GM19025 (cell line): ENCODE results near the gene TMEM131.
"Not testable (repeated sequence)": the region's sequence is repeated elsewhere in the genome, so short reads cannot be mapped to it uniquely, and the experiment has no call there.

Experiments
- ATAC-seq: cut with Tn5 transposase; IDR thresholded peaks from one replicate; pipeline ENCODE4 v1.9.1; 2021; ENCODE audit warnings: mild to moderate bottlenecking, low read depth, moderate library complexity; ENCODE audit not compliant: unreplicated experiment

The TMEM131 gene

GRCh38 chr2:97917668-97918067 lies 78.1 kb downstream of the TMEM131 start:
- ATAC-seq: not testable (repeated sequence)

- no peak for ATAC-seq
These were observed 81.0 kb downstream of the TMEM131 start for GRCh38 chr2:97914691-97915213.

GRCh38 chr2:97913846-97914245 lies 81.9 kb downstream of the TMEM131 start:
- no peak for ATAC-seq

- no peak for ATAC-seq
These were observed 83.7 kb downstream of the TMEM131 start for GRCh38 chr2:97911922-97912575.

DNA sequence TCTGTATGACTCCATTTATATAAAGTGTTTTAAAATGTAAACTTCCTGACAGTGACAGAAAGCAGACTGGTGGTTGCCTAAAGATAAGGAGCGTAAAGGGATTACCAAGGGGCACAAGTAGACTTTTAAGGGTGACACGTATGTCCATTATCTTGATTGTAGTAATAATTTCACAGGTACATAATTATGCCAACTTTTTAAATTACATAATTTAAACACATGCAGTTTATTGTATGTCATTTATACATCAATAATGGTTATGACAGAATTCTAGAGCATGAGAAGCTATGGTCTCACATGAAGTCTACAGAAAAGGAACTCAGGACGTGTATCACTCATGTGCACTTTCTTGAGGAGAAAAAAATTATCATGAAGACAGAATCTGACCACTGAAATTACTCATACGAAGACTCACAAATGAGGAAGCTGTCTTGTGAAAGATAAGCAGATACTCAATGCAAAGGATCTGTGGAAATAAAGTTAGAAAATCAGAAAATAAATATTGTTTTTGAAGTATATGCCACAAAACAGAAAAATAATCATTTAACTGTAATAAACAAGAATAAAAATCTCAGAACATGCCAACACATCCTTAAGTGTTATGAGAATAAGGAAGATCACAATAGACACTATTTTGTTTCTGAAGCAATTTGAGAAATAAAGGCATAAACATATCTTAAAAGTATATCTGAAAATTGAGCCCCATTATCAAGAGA lies 84.4 kb downstream of the TMEM131 start:
- ATAC-seq: peak; percentile 57

GRCh38 chr2:97910403-97911205 lies 85.1 kb downstream of the TMEM131 start:
- ATAC-seq: no peak

DNA sequence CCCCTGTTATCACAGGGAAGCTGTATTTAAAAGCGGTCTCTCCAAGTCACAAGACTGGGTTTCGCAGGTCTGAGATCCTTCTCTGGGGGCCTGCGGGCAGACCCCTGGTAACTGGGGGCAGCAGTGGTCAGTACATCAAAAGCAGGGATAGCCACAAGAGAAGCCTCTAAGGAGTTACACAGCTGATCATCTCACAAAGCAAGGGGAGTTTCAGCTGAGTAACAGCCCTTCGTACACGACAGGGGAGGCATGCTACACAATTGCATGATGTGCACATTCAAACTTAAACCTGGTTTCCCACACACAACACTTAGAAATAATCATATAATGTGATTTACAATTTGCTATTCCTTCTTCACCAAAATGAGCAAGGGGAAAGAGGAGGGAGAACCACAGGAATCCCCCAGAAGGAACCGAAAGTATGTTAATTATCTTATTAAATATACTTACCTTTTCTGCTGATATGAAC lies 87.5 kb downstream of the TMEM131 start:
- ATAC-seq: no peak

DNA sequence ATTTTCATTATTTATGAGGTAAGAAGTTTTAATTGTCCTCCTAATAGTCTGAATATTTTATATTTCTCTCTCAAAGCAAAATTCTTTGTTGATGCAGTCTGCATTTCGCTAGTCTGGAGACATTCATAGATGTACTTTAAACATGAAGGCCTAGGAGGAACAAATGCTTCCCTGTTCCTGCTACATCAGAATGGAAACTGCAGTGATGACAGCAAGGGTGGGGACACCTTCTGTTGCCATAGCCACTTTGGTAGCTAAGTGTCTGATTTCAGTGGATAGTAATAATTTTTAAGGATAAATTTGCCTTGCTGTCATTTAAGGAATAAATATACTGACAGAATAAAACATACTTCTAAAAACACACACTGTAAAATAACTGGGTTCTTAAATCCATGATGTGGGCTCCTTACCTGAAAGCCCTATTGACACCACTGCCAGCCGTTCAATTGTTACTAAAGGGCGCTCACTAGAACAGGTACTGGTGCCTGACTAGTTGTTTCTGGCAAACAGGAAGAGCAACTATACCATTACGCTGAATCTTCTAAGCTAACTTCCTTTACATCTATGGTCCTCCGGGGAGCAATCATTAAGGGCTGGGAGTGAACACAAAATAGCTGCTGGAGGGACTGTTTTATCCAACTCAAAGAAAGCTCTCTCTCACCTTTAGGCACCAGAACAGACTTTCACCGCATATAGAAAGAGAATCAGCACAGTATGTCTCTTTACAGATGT lies 88.2 kb downstream of the TMEM131 start:
- no peak for ATAC-seq

DNA sequence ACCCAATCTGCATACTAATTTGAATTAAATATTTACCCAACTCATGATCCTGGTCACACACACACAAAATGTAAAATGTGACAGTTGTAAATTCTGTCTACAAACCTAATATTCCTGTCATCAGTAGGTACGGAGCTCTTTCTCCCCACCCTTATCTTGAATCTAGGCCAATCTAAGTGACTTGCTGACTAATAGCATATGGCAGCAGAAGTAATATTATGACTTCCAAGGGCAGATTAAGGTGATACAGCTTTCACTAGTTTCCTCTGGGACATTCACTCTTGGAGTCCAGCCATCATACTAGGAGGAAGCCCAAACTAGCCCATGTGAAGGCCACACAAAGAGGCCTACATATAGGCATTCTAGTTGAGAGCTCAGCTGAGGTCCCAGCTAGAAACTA lies 89.4 kb downstream of the TMEM131 start:
- ATAC-seq: no peak

DNA sequence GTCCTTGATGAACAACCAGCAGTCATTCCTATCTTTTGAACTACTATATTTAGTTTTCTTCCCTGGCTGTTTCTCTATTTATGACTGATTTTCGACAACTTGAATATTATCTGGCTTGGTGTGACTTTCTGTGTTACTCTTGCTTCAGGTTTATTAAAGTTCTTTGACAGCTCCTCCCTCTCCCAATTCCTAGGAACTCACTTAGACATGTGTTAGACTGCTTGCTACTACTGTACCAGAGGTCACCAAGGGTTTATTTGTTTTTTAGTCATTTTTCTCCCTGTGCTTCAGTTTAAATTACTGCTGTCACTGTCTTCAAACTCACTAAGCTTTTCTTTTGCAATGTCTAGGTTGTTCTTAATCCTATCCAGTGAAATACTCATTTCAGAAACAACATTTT lies 90.5 kb downstream of the TMEM131 start:
- ATAC-seq: no peak

- no peak for ATAC-seq
These were observed 93.9 kb downstream of the TMEM131 start for GRCh38 chr2:97901862-97902261.

- ATAC-seq: no peak
These were observed 94.9 kb downstream of the TMEM131 start for GRCh38 chr2:97900806-97901205.

- not testable (repeated sequence) for ATAC-seq
These were observed 102.7 kb downstream of the TMEM131 start for GRCh38 chr2:97893042-97893441.

GRCh38 chr2:97891611-97892010 lies 104.1 kb downstream of the TMEM131 start:
- no peak for ATAC-seq

DNA sequence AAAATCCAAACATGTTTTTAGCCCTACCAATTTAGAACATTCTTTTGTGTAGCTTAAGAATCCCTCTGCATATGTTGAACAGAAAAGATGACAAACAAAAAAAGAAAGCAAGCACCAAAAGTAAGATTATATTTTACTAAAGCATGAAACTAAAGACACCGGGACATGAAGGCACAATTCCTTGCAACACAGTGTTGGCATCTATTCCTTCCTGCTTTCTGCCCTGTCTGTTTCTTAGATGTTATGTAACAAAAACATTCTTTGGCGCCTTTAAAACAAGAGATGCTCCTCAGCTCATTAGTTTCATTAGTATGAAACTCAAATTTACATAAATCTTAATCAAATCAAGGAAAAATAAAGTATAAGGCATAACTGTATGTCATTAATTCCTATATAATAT lies 106.6 kb downstream of the TMEM131 start:
- ATAC-seq: no peak

GRCh38 chr2:97885841-97886240 lies 109.9 kb downstream of the TMEM131 start:
- no peak for ATAC-seq

DNA sequence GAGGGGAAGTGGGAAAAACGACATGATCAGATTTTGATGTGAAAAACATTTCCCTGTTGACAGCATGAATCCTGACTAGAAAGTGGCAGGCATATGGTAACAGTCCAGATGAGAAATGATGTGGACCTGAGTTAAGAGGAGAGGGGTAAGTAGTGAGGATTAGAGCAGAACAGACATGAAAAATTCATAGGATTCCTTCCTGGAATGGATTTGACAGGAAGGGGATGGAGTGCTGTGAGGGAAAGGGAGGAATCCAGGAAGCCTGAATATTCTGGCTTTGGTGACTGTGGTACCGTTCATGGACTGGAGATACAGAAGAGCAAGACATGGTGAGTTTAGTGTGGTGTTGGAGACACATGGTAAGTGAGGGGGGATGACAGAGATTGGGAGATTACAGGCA lies 115.4 kb downstream of the TMEM131 start:
- no peak for ATAC-seq

- ATAC-seq: no peak
These were observed 116.9 kb downstream of the TMEM131 start for GRCh38 chr2:97878865-97879264.

DNA sequence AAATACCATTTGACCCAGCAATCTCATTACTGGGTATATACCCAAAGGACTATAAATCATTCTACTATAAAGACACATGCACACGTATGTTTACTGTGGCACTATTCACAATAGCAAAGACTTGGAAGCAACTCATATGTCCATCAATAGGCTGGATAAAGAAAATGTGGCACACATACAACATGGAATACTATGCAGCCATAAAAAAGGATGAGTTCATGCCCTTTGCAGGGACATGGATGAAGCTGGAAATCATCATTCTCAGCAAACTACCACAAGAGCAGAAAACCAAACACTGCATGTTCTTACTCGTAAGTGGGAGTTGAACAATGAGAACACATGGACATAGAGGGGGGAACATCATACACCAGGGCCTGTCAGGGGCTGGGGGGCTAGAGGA lies 117.4 kb downstream of the TMEM131 start:
- ATAC-seq: not testable (repeated sequence)

GRCh38 chr2:97871096-97871780 lies 124.5 kb downstream of the TMEM131 start:
- ATAC-seq: no peak
